ENCODE results near the gene SENP3. TPM values are rescaled to one million over a fixed set of nuclear protein-coding genes. Genes with fewer than 3 reads are reported as not detected.

Gene SENP3
- polyA plus RNA-seq, 2 of the 4 experiments (the other 2 are of a cell fraction) = 114 to 150 TPM

GRCh38 chr17:7612294-7612640 is 50.5 kb downstream of the SENP3 start:
- Histone ChIP-seq H3K4me3 (no peak overlapping the region), H3K4me2 (peak overlapping the region; percentile 91), H3K4me1 (peaks cover 29% of the 10 kb centered on the region), H3K9me3 (no peaks in the 10 kb centered on the region), H3K27ac (peak overlapping the region; percentile 40 to 66; a peak in 4 of 6 replicates)
- ATAC-seq (no peak), FAIRE-seq (peak; percentile 51), DNase-seq (ENCODE audit: low read depth in 1 of 2, low spot score in 1 of 2) (no peak)
- TF ChIP-seq, protein P1, sequence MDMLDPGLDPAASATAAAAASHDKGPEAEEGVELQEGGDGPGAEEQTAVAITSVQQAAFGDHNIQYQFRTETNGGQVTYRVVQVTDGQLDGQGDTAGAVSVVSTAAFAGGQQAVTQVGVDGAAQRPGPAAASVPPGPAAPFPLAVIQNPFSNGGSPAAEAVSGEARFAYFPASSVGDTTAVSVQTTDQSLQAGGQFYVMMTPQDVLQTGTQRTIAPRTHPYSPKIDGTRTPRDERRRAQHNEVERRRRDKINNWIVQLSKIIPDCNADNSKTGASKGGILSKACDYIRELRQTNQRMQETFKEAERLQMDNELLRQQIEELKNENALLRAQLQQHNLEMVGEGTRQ (IDR thresholded peaks at IDR 0.05) = no peak
- TF ChIP-seq CBX2 (IDR thresholded peaks at IDR 0.05; ENCODE audit: borderline replicate concordance, low read depth) (no peak), CEBPB (IDR thresholded peaks at IDR 0.05) (no peak), TP53 (CRISPR knock-in tag; IDR thresholded peaks at IDR 0.05) (no peak), FOSL2 (IDR thresholded peaks at IDR 0.05) (no peak), FOSL2 (CRISPR knock-in tag; IDR thresholded peaks at IDR 0.05) (no peak), SMC3 (IDR thresholded peaks at IDR 0.05) (no peak), CHD2 (IDR thresholded peaks at IDR 0.05; ENCODE audit: low read length, partially characterized antibody) (no peak), TFCP2L1 (CRISPR knock-in tag; IDR thresholded peaks at IDR 0.05) (no peak), EP300 (IDR thresholded peaks at IDR 0.05) (no peak), EHMT2 (IDR thresholded peaks at IDR 0.05; ENCODE audit: low read depth) (no peak), JUN (IDR thresholded peaks at IDR 0.05) (no peak), FOSB (CRISPR knock-in tag; IDR thresholded peaks at IDR 0.05) (no peak)
- TF ChIP-seq, protein P2, sequence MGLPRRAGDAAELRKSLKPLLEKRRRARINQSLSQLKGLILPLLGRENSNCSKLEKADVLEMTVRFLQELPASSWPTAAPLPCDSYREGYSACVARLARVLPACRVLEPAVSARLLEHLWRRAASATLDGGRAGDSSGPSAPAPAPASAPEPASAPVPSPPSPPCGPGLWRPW (IDR thresholded peaks at IDR 0.05) = no peak
- TF ChIP-seq, protein P3, sequence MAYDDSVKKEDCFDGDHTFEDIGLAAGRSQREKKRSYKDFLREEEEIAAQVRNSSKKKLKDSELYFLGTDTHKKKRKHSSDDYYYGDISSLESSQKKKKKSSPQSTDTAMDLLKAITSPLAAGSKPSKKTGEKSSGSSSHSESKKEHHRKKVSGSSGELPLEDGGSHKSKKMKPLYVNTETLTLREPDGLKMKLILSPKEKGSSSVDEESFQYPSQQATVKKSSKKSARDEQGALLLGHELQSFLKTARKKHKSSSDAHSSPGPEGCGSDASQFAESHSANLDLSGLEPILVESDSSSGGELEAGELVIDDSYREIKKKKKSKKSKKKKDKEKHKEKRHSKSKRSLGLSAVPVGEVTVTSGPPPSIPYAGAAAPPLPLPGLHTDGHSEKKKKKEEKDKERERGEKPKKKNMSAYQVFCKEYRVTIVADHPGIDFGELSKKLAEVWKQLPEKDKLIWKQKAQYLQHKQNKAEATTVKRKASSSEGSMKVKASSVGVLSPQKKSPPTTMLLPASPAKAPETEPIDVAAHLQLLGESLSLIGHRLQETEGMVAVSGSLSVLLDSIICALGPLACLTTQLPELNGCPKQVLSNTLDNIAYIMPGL (CRISPR knock-in tag; IDR thresholded peaks at IDR 0.05; ENCODE audit: borderline replicate concordance) = no peak
- TF ChIP-seq, protein P4, sequence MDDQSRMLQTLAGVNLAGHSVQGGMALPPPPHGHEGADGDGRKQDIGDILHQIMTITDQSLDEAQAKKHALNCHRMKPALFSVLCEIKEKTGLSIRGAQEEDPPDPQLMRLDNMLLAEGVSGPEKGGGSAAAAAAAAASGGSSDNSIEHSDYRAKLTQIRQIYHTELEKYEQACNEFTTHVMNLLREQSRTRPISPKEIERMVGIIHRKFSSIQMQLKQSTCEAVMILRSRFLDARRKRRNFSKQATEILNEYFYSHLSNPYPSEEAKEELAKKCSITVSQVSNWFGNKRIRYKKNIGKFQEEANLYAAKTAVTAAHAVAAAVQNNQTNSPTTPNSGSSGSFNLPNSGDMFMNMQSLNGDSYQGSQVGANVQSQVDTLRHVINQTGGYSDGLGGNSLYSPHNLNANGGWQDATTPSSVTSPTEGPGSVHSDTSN (IDR thresholded peaks at IDR 0.05) = no peak
- CTCF ChIA-PET = interaction anchor here (0.9 to 7.7 kb wide), 9 partner anchors 11 to 150 kb away, joined by 3 to 56 read pairs (median 5); partner anchors contain the start of genes SAT2, SOX15, TP53 and WRAP53
- WGBS (ENCODE audit: missing lambda C conversion rate) = 96% methylated on average over 1 of the region's 1 CpG
- POLR2A ChIA-PET = interaction anchor here (6.1 kb wide), 1 partner anchor 75 kb away, joined by 58 read pairs; the partner anchor contains the start of genes TP53 and WRAP53

- peak; percentile 2 to 14; a peak in 4 of 6 replicates for ATAC-seq
- no peak for FAIRE-seq
- DNase-seq (ENCODE audit: low read depth in 1 of 2, low spot score in 1 of 2) = peak in 1 of 2 experiments; percentile 54
- Histone ChIP-seq H3K27ac (peak overlapping the region; percentile 92 to 95), H3K9me3 (no peaks in the 10 kb centered on the region), H3K4me3 (peak overlapping the region; percentile 84), H3K4me2 (peak overlapping the region; percentile 91), H3K4me1 (peaks cover 29% of the 10 kb centered on the region)
- 5% methylated on average over 20 of the region's 20 CpGs for WGBS (ENCODE audit: missing lambda C conversion rate)
- ChIA-PET CTCF (interaction anchor here (0.8 to 14.2 kb wide), 17 partner anchors 10 to 260 kb away, joined by 3 to 130 read pairs (median 8); partner anchors contain the start of genes SAT2, SHBG, SOX15 and TP53), POLR2A (interaction anchor here (1.7 to 6.1 kb wide), 5 partner anchors 13 to 130 kb away, joined by 4 to 58 read pairs (median 15); partner anchors contain the start of genes CD68, MPDU1, POLR2A and SAT2)
- TF ChIP-seq POLR2AphosphoS2 (conservative IDR thresholded peaks at IDR 0.05; ENCODE audit: low read length) (no peak), BHLHE40 (IDR thresholded peaks at IDR 0.05; ENCODE audit: low read depth, low read length) (no peak), REST (IDR thresholded peaks at IDR 0.05) (no peak), MAX (IDR thresholded peaks at IDR 0.05) (peak; percentile 19; the same call in 1 of the 2 replicates), MAZ (IDR thresholded peaks at IDR 0.05; ENCODE audit: borderline replicate concordance, low read depth, low read length) (no peak), HOXB5 (CRISPR knock-in tag; IDR thresholded peaks at IDR 0.05) (no peak), MYC (IDR thresholded peaks at IDR 0.05; ENCODE audit: borderline replicate concordance, low read length) (peak; percentile 33; the same call in 1 of the 2 replicates), KDM5A (IDR thresholded peaks at IDR 0.05) (no peak), HOXB13 (CRISPR knock-in tag; IDR thresholded peaks at IDR 0.05; ENCODE audit: low read depth) (no peak), ELK1 (IDR thresholded peaks at IDR 0.05; ENCODE audit: low read depth, low read length) (no peak), RCOR1 (IDR thresholded peaks at IDR 0.05; ENCODE audit: low read depth, low read length) (no peak)
- TF ChIP-seq, protein P2 (IDR thresholded peaks at IDR 0.05) = no peak
Observed at GRCh38 chr17:7613769-7614424, 52.2 kb downstream of the SENP3 start.

Measured in A549 (cell line).